Stimulated activated CD4-positive, alpha-beta T cell treated with anti-CD3 and anti-CD28 coated beads, TNF-alpha, amount 100 ng/mL, for 24 hours (primary cell): ENCODE measurements around the gene MRPL42.
"Not testable (repeated sequence)": the region's sequence is repeated elsewhere in the genome, so short reads cannot be mapped to it uniquely, and the experiment has no call there.

Experiments
- DNase-seq, 3 experiments: peaks; one replicate each; pipeline ENCODE4 v3.0.0-alpha.2; 2020; ENCODE audit warnings: low read depth in 3 of 3

MRPL42 gene

DNA sequence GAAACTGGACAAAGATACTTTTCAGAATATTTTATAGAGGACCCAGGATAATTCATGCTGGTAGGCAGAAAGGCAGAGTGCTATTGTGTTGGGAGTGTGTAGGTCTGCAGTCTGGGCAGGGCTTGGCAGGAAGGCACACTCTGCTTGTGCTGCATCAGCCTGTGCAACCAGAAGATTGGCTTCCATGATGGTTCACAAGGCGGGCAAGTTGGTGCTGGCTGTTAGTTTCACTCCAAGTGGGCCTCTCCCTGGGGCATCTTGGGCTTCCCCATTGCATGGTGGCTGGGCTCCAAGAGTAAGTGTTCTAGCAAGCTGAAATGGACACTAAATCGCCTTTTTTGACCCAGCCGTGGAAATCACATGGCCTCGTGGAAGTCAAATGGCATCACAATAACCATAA lies 23.7 kb upstream of the MRPL42 start:
- no peak for DNase-seq

DNA sequence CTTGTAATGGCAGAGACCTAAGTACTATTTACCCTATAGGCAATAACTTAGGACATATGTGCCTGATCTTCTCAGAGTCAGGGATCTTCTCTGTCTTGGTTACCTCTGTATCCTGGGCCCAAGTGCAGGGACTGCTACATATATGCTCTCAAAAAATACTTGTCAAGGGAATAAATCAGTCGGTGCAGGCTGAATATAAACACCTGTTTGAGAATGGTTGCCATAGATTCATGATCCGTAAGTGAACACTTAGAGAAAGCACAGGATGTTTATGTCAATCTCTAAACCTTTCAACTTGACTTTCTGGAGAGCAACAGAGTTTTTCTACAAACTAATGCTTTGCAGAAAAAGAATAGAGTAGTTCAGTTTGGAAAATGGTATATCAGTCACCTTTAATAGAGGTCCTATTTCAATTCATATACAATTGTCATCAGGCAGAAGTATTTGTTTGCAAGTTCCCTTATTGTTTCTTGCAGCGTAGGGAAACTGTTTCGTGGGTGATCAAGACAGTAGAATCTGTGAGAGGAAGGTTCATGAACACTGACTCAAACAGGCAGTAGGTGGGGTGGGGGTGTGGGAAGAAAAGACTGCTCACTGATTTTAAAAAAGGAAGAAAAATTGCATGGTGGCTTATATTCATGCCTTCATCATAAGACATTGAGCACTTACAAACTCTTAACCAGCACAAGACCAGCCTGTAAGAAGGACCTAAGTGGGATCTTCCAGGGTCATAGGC lies 19.6 kb upstream of the MRPL42 start:
- no peak for DNase-seq

DNA sequence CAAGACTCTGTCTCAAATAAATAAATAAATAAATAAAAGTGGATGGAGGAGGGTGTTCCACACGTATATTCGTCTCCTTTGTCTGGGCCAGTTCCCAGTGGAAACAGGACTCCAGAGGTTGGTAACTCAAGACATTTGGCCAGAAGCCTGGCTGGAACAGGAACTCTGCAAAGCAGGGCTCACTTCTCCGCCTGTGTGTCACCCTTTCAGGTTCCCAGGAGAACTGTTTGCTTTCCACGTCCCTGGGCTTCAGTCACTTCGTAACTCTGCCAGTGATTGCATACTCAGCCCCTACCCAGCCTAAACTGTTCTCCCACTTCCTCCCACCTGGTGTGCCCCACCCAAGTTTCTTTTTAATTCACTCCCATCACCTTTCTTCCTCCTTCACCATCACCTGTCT lies 18.5 kb upstream of the MRPL42 start:
- DNase-seq: no peak

GRCh38 chr12:93449277-93449676 lies 18.0 kb upstream of the MRPL42 start:
- DNase-seq: no peak

DNA sequence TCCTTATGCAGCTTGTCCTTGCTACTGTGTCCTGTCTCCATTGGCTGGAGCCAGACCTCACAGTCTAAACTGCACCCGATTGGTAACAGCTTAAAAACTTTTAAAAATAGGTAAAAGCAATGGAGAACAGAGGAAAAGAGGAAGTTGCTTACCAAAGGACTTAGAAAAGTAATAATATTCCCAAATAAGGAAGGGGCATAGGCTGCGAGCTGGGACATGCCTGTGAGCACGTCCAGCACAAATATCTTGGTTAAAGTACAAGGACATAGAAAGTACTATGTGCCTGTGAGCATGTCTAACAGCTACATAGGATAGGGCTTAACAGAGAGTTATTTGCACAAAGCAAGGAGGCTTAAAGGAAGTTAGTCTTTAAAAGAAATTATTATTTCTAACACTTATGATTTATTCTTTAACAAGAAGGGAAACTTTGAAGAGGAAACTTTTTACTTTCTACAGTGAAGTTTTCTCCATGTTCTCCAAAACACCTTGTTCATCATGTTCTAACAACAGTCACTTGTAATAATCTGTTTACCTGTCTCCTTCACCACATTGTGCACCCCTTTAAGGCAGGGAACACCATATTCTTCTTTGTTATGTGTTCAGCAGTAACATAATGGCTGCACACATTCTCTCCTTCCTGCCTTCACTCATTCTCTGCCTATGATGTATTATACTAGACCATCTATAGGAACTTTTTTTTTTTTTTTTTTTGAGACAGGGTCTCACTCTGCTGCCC lies 15.7 kb upstream of the MRPL42 start:
- no peak for DNase-seq

- no peak for DNase-seq
These were observed 13.7 kb upstream of the MRPL42 start for GRCh38 chr12:93453633-93454032.

- no peak for DNase-seq
These were observed 11.2 kb upstream of the MRPL42 start for GRCh38 chr12:93456077-93456476.

- DNase-seq: no peak
These were observed 8.2 kb upstream of the MRPL42 start for GRCh38 chr12:93459097-93459496.

- no peak for DNase-seq
These were observed 7.3 kb upstream of the MRPL42 start for GRCh38 chr12:93460003-93460402.

- no peak for DNase-seq
These were observed 6.4 kb upstream of the MRPL42 start for GRCh38 chr12:93460902-93461301.

DNA sequence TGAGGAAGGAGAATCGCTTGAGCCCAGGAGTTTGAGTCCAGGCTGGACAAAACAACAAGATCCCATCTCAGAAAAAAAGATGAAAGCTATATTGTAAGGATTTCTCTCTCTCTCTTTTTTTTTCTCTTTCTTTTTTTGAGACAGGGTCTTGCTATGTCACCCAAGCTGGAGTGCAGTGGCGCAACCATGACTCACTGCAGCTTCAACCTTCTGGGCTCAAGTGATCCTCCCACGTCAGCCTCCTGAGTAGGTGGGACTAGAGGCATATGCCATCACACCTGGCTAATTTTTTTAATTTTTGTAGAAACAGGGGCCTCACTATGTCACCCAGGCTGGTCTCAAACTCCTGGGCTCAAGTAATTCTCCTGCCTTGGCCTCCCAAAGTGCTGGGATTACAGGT lies 5.8 kb upstream of the MRPL42 start:
- no peak for DNase-seq

GRCh38 chr12:93465841-93466240 lies 1.5 kb upstream of the MRPL42 start:
- no peak for DNase-seq

DNA sequence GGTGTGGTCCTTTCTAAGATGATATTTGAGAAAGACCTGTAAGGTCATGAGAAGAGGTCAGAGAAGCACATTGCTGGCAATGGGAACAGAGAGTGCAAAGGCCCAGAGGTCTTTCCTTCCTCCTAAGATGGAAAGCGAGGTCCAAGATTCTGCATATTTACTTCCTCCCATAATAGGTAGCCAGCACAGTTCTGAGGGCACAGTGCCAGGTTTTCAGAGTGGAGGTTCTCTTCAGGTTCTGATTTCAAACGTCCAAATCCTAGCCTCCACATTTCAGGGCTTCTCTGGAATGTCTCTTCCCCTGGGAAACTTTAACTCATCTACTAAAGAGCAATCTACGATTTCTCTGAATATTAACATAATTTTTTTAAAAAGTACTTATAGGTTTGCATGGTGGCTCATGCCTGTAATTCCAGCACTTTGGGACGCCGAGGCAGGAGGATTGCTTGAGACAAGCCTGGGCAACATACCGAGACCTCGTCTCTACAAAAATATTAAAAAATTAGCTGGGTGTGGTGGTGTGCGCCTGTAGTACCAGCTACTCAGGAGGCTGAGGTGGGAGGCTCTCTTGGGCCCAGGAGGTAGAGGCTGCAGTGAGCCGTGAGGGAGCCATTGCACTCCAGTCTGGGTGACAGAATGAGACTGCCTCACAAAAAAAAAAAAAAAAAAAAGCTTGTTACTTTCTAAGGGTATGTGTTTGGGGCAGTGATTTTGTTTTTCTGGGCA lies 526 bp upstream of the MRPL42 start:
- DNase-seq: no peak

DNA sequence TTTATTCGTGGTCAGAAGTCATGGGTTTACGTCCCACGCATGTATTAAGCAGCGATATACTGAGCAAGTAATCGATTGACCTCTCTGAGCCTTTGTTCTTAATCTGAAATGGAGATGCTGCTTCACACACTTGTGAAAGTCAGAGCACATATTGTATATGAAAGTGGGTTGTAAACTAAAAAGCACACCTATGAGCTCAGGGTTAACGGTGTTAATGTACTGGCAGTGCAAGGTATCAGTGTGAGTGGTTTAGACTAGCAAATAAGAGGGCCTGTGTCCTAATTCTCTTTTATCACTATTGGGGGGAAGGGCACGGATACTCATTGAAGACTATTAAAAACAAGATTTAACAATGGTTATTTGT lies 676 bp downstream of the MRPL42 start:
- no peak for DNase-seq

GRCh38 chr12:93469386-93469785 lies 2.1 kb downstream of the MRPL42 start:
- DNase-seq: no peak

DNA sequence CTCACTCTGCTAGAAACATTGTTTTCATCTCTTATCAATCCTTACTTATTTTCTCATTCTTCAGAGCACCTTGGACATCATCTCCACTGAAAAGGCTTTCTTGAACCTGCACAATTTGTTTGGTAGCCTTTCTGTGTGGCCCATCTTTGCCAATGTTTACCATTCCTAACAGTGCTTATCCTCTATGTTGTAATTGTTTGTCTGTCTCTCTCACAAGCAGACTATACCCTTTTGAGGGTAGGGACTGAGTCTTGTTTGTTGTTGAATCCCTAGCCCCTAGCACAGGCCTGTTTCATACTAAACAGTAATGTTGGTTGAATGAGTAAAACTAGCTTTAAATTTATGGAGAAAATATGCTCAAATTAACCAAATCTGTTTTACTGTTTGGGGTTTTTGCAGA lies 9.2 kb downstream of the MRPL42 start:
- no peak for DNase-seq

DNA sequence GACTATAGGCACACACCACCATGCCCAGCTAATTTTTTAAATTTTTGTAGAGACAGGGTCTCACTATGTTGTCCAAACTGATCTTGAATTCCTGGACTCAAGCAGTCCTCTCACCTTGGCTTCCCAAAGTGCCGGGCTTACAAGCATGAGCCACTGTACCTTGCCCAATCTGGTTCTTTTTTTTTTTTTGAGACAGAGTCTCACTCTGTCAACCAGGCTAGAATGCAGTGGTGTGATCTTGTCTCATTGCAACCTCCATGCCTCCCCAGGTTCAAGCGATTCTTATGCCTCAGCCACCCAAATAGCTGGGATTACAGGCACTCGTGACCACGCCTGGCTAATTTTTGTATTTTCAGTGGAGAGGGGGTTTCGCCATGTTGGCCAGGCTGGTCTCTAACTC lies 15.4 kb downstream of the MRPL42 start:
- no peak for DNase-seq

- DNase-seq: no peak
These were observed 16.0 kb downstream of the MRPL42 start for GRCh38 chr12:93483151-93483807.

DNA sequence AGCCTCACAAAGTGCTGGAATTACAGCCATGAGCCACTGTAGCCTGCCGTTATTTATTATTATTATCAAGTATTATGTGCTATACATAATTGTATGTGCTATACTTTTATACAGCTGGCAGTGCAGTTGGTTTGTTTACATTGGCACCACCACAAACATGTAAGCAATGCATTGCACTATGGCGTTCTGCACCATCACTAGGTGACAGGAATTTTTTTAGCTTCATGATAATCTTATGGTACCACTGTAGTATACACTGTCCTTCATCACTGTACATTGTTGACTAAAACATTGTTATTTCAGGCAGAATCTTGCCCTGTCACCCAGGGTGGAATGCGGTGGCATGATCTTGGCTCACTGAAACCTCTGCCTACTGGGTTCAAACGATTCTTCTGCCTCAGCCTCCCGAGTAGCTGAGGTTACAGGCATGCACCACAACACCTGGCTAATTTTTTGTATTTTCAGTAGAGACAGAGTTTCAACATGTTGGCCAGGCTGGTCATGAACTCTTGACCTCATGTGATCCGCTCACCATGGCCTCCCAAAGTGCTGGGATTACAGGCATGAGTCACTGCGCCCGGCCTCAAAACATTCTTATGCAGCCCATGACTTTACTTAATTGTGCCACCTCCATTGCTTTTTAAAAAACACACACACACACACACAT lies 17.1 kb downstream of the MRPL42 start:
- no peak for DNase-seq

- DNase-seq: not testable (repeated sequence)
These were observed 25.5 kb downstream of the MRPL42 start for GRCh38 chr12:93492808-93493207.

GRCh38 chr12:93494096-93494495 lies 26.8 kb downstream of the MRPL42 start:
- DNase-seq: no peak

GRCh38 chr12:93497456-93497855 lies 30.1 kb downstream of the MRPL42 start:
- DNase-seq: no peak
